Osteocyte (in vitro differentiated cells): Measurements from ENCODE around the gene RWDD1. TPM values are rescaled to one million over a fixed set of nuclear protein-coding genes. Genes with fewer than 3 reads are reported as not detected.

Source experiments
- DNase-seq: peaks from one replicate; pipeline ENCODE4 v3.0.0; 2021; ENCODE audit warnings: mixed read lengths; ENCODE audit not compliant: unreplicated experiment; ENCODE audit errors: extremely low spot score
- H3K27ac Mint-ChIP-seq: one replicate; pipeline ENCODE4 v1.8.0; 2021; ENCODE audit warnings: mild to moderate bottlenecking, mixed read lengths; ENCODE audit not compliant: unreplicated experiment
- H3K27me3 Mint-ChIP-seq: one replicate; pipeline ENCODE4 v1.8.0; 2021; ENCODE audit warnings: mixed read lengths; ENCODE audit not compliant: unreplicated experiment
- H3K36me3 Mint-ChIP-seq: one replicate; pipeline ENCODE4 v1.8.0; 2021; ENCODE audit warnings: mixed read lengths; ENCODE audit not compliant: unreplicated experiment
- H3K4me1 Mint-ChIP-seq: one replicate; pipeline ENCODE4 v1.8.0; 2021; ENCODE audit warnings: mixed read lengths; ENCODE audit not compliant: unreplicated experiment
- H3K4me3 Mint-ChIP-seq: one replicate; pipeline ENCODE4 v1.8.0; 2021; ENCODE audit warnings: mild to moderate bottlenecking, moderate library complexity, mixed read lengths; ENCODE audit not compliant: unreplicated experiment
- H3K9me3 Mint-ChIP-seq: one replicate; pipeline ENCODE4 v1.8.0; 2021; ENCODE audit warnings: mixed read lengths; ENCODE audit not compliant: unreplicated experiment
- CTCF ChIP-seq: fragments of 200-600 bp; sonication (generic); IDR thresholded peaks from 2 replicates; pipeline ENCODE4 v1.5.0; 2021; ENCODE audit warnings: antibody characterized with exemption, mild to moderate bottlenecking, moderate library complexity
- total RNA-seq: library from RNA; stranded (reverse); gene quantifications from 2 replicates; pipeline ENCODE4 v1.2.1, GENCODE V29; 2021

RWDD1 gene
- total RNA-seq, 1 donor from 2014 or later = 37.2 TPM

GRCh38 chr6:116577486-116577885, 6.2 kb downstream of the RWDD1 start:
- no peak for TF ChIP-seq CTCF
- Mint-ChIP-seq H3K4me1 (peaks cover 29% of the 10 kb centered on the region), H3K27me3 (no peaks in the 10 kb centered on the region), H3K27ac (no peak overlapping the region), H3K36me3 (peaks cover 20% of the 10 kb centered on the region), H3K4me3 (no peak overlapping the region), H3K9me3 (no peaks in the 10 kb centered on the region)
- no peak for DNase-seq

GRCh38 chr6:116578335-116578734, 7.0 kb downstream of the RWDD1 start:
- TF ChIP-seq CTCF = no peak
- no peaks in the 10 kb centered on the region for H3K9me3 Mint-ChIP-seq
- no peaks in the 10 kb centered on the region for H3K27me3 Mint-ChIP-seq
- H3K4me1 Mint-ChIP-seq = peaks cover 20% of the 10 kb centered on the region
- H3K4me3 Mint-ChIP-seq = no peak overlapping the region
- H3K36me3 Mint-ChIP-seq = peaks cover 21% of the 10 kb centered on the region
- H3K27ac Mint-ChIP-seq = no peak overlapping the region
- no peak for DNase-seq

- H3K36me3 Mint-ChIP-seq = peaks cover 18% of the 10 kb centered on the region
- H3K27me3 Mint-ChIP-seq = no peaks in the 10 kb centered on the region
- DNase-seq = no peak
- no peaks in the 10 kb centered on the region for H3K9me3 Mint-ChIP-seq
- TF ChIP-seq CTCF = no peak
- no peak overlapping the region for H3K4me3 Mint-ChIP-seq
- H3K27ac Mint-ChIP-seq = no peak overlapping the region
- H3K4me1 Mint-ChIP-seq = peaks cover 12% of the 10 kb centered on the region
Measured at GRCh38 chr6:116579143-116579542, 7.8 kb downstream of the RWDD1 start.

- DNase-seq = no peak
- TF ChIP-seq CTCF = no peak
- no peak overlapping the region for H3K4me3 Mint-ChIP-seq
- H3K27me3 Mint-ChIP-seq = no peaks in the 10 kb centered on the region
- H3K27ac Mint-ChIP-seq = no peak overlapping the region
- H3K9me3 Mint-ChIP-seq = no peaks in the 10 kb centered on the region
- peaks cover 25% of the 10 kb centered on the region for H3K36me3 Mint-ChIP-seq
- H3K4me1 Mint-ChIP-seq = peaks cover 10% of the 10 kb centered on the region
Measured at GRCh38 chr6:116580198-116580597, 8.9 kb downstream of the RWDD1 start.

- H3K27ac Mint-ChIP-seq = no peak overlapping the region
Measured at GRCh38 chr6:116586276-116586675, 15.0 kb downstream of the RWDD1 start.

More at GRCh38 chr6:116586276-116586675, 15.0 kb downstream of the RWDD1 start:
- no peak for DNase-seq
- H3K4me3 Mint-ChIP-seq = no peak overlapping the region
- no peak for TF ChIP-seq CTCF
- H3K27me3 Mint-ChIP-seq = no peaks in the 10 kb centered on the region
- no peaks in the 10 kb centered on the region for H3K4me1 Mint-ChIP-seq
- H3K9me3 Mint-ChIP-seq = no peaks in the 10 kb centered on the region
- H3K36me3 Mint-ChIP-seq = peaks cover 41% of the 10 kb centered on the region
